RKO (cell line): ENCODE measurements around the gene MYEF2.
A peak's percentile ranks its signal among the peaks of the same experiment; 100 is the strongest.

Experiments used
- DNase-seq: peaks from one replicate; pipeline ENCODE4 v3.0.0-alpha.2; 2016; ENCODE audit warnings: low spot score

MYEF2 gene

DNA sequence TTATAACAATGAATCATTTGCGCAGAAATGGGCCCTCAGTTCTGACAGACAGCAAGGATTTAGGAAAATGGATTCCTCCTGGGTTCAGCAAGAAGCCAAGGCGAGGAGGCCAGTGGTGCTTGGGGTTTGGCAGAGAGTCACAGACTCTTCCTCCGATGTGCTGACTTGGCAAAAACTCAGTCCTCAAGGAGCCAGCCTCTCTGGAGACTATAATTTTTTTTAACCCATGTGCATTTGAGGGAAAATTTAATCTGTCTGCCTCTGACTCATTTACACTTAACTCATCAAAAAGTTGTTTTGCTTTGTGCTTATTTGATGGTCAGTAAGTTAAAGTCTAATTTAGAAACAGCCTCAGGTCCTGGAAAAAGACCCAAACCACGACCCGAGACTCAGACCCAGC, 91.5 kb downstream of the MYEF2 start:
- DNase-seq = no peak

DNA sequence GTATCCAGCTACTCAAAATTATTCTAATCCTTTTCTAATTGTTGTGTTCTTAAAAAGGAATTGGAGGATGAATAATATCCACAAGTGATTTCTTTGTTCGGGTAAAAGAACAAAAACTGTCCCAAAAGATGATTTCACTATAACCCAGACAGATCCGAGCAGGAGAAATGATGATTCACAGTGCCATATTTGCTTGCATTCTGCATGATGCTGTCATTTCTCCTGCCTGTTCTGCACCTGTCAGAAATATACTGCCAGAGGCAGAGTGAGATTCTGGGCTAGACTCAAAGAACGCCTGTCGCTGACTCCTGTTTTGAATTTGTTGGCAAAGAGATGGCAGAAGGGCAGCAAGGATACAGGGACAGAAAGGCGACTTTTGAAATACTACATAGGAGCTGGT, 92.0 kb downstream of the MYEF2 start:
- no peak for DNase-seq

DNA sequence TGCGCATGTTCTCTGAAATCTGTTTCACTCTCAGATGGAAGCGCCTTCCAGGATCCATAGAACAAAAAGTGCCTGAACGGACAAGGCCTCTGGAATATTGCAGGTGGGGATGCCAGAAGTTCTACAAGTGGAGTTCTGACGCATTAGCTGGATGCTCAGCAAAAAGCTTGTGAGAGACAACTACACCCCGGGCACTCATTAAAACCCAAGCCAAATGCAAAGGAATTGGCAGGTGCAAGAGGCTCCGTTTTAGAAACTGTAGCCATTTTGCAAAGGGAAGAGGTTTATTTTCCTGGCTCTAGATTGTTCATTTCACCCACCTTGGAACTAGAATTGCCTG, 92.5 kb downstream of the MYEF2 start:
- no peak for DNase-seq

DNA sequence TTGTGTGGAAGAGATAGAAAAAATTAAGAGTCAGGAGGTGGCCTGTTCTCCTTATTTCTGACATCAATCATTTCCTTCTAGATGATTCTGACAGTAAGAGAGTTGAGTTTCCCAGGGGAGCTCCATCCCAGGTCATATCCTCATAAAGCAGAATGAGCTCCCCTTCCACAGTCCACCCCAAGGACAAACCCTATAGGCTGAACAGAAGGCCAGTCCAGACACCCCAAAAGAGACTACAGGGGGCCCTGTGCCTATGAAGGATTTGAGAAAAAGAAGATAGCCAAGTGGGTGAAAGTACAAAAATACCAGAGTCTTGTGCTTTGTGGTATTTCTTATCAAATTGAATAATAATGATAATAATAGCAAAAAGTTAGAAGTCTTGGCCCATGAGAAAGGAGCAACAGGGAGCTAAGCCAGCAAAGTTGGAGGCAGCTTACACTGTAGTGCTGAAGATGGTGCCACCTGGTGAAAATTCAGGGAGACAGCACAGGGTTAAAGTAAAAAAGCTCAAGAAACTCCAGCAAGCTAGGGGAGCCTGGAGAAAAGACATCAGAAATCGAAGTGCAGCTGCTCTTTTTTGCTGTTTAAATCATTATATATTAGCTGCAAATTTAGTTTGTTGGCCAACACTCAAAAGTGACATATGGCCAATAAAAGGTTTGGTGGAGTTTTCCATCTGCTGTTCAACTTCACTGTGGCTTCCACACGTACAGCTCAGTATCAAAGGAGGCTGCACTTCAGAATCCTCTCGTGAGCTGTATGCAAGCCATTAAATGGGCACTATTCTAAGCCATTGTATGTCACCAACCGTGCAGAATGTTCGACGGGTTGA, 93.1 kb downstream of the MYEF2 start:
- DNase-seq = peak; percentile 56
